GM23338 (cell line): Measurements from ENCODE around the gene SLC16A9.

Source experiments
- EZH2 ChIP-seq: fragments of 200-600 bp; sonication (generic); IDR thresholded peaks from one replicate; pipeline ENCODE4 v1.8.0; 2017; ENCODE audit warnings: antibody characterized with exemption, mild to moderate bottlenecking, low read depth; ENCODE audit not compliant: unreplicated experiment
- EZH2phosphoT487 ChIP-seq: fragments of 200-600 bp; sonication (generic); IDR thresholded peaks from one replicate; pipeline ENCODE4 v1.8.1; 2018; ENCODE audit warnings: antibody characterized with exemption; ENCODE audit not compliant: unreplicated experiment
- JUNB ChIP-seq: IDR thresholded peaks from one replicate; pipeline ENCODE4 v1.6.1; 2016; ENCODE audit warnings: antibody characterized with exemption; ENCODE audit not compliant: unreplicated experiment
- POLR2AphosphoS5 ChIP-seq: IDR thresholded peaks from 2 replicates; pipeline ENCODE4 v1.6.1; 2016; ENCODE audit warnings: antibody characterized with exemption, low read depth
- STAT1 ChIP-seq: IDR thresholded peaks from one replicate; pipeline ENCODE4 v1.6.1; 2016; ENCODE audit warnings: antibody characterized with exemption; ENCODE audit not compliant: unreplicated experiment
- ZNF114 ChIP-seq: fragments of 250-450 bp; sonication (Bioruptor Pico); IDR thresholded peaks from 2 replicates; pipeline ENCODE4 v1.5.0; 2020; ENCODE audit warnings: mild to moderate bottlenecking, moderate library complexity
- ZNF331 ChIP-seq: fragments of 250-450 bp; sonication (Bioruptor Pico); IDR thresholded peaks from 2 replicates; pipeline ENCODE4 v1.5.0; 2020; ENCODE audit warnings: low read depth, mild to moderate bottlenecking, moderate library complexity
- TF ChIP-seq, protein P1 (sequence below), 2 experiments: fragments of 200-600 bp in 1 of 2; sonication (generic) in 1 of 2; conservative IDR thresholded peaks; 2 replicates each; pipeline versions ENCODE4 v1.5.1 to v1.6.1; 2016 to 2017; ENCODE audit warnings: antibody characterized with exemption in 2 of 2, low read depth in 2 of 2, mild to moderate bottlenecking in 2 of 2, moderate library complexity in 1 of 2
- TF ChIP-seq, protein P2 (sequence below): IDR thresholded peaks from one replicate; pipeline ENCODE4 v1.6.1; 2018; ENCODE audit warnings: antibody characterized with exemption; ENCODE audit not compliant: unreplicated experiment
- TF ChIP-seq, protein P3 (sequence below): IDR thresholded peaks from 2 replicates; pipeline ENCODE4 v1.6.1; 2016; ENCODE audit warnings: antibody characterized with exemption
- TF ChIP-seq, protein P4 (sequence below): fragments of 250-450 bp; sonication (Bioruptor Pico); IDR thresholded peaks from 2 replicates; pipeline ENCODE4 v1.5.0; 2020; ENCODE audit warnings: mild to moderate bottlenecking, moderate library complexity

DNA sequence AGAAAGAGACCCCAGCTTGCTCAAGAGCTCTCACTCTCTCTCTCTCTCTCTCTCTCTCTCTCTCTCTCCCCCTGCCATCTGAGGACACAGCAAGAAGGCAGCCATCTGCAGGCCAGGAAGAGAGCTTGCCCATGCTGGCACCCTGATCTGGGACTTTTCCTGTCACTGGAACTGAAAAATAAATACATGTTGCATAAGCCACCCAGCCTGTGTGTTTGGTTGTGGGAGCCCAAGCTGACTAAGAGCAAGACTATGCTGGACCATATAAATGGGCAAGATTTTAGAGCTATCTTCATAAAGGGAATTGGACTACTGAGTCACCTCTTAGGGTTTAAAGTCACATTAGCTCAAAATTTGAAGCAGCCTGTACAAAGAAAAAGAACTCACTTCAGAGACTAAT, 98.6 kb downstream of the SLC16A9 start:
- TF ChIP-seq, protein P1, sequence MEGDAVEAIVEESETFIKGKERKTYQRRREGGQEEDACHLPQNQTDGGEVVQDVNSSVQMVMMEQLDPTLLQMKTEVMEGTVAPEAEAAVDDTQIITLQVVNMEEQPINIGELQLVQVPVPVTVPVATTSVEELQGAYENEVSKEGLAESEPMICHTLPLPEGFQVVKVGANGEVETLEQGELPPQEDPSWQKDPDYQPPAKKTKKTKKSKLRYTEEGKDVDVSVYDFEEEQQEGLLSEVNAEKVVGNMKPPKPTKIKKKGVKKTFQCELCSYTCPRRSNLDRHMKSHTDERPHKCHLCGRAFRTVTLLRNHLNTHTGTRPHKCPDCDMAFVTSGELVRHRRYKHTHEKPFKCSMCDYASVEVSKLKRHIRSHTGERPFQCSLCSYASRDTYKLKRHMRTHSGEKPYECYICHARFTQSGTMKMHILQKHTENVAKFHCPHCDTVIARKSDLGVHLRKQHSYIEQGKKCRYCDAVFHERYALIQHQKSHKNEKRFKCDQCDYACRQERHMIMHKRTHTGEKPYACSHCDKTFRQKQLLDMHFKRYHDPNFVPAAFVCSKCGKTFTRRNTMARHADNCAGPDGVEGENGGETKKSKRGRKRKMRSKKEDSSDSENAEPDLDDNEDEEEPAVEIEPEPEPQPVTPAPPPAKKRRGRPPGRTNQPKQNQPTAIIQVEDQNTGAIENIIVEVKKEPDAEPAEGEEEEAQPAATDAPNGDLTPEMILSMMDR (conservative IDR thresholded peaks at IDR 0.05; ENCODE audit: low read depth in 2 of 2): no peak
- TF ChIP-seq, protein P2, sequence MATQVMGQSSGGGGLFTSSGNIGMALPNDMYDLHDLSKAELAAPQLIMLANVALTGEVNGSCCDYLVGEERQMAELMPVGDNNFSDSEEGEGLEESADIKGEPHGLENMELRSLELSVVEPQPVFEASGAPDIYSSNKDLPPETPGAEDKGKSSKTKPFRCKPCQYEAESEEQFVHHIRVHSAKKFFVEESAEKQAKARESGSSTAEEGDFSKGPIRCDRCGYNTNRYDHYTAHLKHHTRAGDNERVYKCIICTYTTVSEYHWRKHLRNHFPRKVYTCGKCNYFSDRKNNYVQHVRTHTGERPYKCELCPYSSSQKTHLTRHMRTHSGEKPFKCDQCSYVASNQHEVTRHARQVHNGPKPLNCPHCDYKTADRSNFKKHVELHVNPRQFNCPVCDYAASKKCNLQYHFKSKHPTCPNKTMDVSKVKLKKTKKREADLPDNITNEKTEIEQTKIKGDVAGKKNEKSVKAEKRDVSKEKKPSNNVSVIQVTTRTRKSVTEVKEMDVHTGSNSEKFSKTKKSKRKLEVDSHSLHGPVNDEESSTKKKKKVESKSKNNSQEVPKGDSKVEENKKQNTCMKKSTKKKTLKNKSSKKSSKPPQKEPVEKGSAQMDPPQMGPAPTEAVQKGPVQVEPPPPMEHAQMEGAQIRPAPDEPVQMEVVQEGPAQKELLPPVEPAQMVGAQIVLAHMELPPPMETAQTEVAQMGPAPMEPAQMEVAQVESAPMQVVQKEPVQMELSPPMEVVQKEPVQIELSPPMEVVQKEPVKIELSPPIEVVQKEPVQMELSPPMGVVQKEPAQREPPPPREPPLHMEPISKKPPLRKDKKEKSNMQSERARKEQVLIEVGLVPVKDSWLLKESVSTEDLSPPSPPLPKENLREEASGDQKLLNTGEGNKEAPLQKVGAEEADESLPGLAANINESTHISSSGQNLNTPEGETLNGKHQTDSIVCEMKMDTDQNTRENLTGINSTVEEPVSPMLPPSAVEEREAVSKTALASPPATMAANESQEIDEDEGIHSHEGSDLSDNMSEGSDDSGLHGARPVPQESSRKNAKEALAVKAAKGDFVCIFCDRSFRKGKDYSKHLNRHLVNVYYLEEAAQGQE: no peak
- no peak for TF ChIP-seq JUNB
- no peak for TF ChIP-seq EZH2
- no peak for TF ChIP-seq POLR2AphosphoS5
- no peak for TF ChIP-seq ZNF114 (CRISPR knock-in tag)
- TF ChIP-seq ZNF331 (CRISPR knock-in tag): no peak
- TF ChIP-seq, protein P3, sequence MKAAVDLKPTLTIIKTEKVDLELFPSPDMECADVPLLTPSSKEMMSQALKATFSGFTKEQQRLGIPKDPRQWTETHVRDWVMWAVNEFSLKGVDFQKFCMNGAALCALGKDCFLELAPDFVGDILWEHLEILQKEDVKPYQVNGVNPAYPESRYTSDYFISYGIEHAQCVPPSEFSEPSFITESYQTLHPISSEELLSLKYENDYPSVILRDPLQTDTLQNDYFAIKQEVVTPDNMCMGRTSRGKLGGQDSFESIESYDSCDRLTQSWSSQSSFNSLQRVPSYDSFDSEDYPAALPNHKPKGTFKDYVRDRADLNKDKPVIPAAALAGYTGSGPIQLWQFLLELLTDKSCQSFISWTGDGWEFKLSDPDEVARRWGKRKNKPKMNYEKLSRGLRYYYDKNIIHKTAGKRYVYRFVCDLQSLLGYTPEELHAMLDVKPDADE: no peak
- no peak for TF ChIP-seq EZH2phosphoT487
- no peak for TF ChIP-seq STAT1
- TF ChIP-seq, protein P4, sequence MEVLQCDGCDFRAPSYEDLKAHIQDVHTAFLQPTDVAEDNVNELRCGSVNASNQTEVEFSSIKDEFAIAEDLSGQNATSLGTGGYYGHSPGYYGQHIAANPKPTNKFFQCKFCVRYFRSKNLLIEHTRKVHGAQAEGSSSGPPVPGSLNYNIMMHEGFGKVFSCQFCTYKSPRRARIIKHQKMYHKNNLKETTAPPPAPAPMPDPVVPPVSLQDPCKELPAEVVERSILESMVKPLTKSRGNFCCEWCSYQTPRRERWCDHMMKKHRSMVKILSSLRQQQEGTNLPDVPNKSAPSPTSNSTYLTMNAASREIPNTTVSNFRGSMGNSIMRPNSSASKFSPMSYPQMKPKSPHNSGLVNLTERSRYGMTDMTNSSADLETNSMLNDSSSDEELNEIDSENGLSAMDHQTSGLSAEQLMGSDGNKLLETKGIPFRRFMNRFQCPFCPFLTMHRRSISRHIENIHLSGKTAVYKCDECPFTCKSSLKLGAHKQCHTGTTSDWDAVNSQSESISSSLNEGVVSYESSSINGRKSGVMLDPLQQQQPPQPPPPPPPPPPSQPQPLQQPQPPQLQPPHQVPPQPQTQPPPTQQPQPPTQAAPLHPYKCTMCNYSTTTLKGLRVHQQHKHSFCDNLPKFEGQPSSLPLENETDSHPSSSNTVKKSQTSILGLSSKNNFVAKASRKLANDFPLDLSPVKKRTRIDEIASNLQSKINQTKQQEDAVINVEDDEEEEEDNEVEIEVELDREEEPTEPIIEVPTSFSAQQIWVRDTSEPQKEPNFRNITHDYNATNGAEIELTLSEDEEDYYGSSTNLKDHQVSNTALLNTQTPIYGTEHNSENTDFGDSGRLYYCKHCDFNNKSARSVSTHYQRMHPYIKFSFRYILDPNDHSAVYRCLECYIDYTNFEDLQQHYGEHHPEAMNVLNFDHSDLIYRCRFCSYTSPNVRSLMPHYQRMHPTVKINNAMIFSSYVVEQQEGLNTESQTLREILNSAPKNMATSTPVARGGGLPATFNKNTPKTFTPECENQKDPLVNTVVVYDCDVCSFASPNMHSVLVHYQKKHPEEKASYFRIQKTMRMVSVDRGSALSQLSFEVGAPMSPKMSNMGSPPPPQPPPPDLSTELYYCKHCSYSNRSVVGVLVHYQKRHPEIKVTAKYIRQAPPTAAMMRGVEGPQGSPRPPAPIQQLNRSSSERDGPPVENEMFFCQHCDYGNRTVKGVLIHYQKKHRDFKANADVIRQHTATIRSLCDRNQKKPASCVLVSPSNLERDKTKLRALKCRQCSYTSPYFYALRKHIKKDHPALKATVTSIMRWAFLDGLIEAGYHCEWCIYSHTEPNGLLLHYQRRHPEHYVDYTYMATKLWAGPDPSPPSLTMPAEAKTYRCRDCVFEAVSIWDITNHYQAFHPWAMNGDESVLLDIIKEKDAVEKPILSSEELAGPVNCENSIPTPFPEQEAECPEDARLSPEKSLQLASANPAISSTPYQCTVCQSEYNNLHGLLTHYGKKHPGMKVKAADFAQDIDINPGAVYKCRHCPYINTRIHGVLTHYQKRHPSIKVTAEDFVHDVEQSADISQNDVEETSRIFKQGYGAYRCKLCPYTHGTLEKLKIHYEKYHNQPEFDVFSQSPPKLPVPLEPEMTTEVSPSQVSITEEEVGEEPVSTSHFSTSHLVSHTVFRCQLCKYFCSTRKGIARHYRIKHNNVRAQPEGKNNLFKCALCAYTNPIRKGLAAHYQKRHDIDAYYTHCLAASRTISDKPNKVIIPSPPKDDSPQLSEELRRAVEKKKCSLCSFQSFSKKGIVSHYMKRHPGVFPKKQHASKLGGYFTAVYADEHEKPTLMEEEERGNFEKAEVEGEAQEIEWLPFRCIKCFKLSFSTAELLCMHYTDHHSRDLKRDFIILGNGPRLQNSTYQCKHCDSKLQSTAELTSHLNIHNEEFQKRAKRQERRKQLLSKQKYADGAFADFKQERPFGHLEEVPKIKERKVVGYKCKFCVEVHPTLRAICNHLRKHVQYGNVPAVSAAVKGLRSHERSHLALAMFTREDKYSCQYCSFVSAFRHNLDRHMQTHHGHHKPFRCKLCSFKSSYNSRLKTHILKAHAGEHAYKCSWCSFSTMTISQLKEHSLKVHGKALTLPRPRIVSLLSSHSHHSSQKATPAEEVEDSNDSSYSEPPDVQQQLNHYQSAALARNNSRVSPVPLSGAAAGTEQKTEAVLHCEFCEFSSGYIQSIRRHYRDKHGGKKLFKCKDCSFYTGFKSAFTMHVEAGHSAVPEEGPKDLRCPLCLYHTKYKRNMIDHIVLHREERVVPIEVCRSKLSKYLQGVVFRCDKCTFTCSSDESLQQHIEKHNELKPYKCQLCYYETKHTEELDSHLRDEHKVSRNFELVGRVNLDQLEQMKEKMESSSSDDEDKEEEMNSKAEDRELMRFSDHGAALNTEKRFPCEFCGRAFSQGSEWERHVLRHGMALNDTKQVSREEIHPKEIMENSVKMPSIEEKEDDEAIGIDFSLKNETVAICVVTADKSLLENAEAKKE (CRISPR knock-in tag): no peak
